Nucleus accumbens (tissue), 56 donors: ENCODE measurements around the gene GMFB.

ENCODE experiments used
- DNase-seq, 56 donors: peaks; one replicate each; lab custom pipeline; 2025; lab: John Stamatoyannopoulos, UW

GMFB gene

GRCh38 chr14:54435500-54435981 lies 53.2 kb downstream of the GMFB start:
- DNase-seq: no peak

- no peak for DNase-seq
Observed at GRCh38 chr14:54428527-54428926, 60.3 kb downstream of the GMFB start.

- no peak for DNase-seq
Observed at GRCh38 chr14:54427871-54428270, 60.9 kb downstream of the GMFB start.

- DNase-seq: no peak
Observed at GRCh38 chr14:54425537-54426274, 63.1 kb downstream of the GMFB start.

- no peak for DNase-seq
Observed at GRCh38 chr14:54425068-54425467, 63.7 kb downstream of the GMFB start.
